OCI-LY7 (cell line): Measurements from ENCODE around the gene PARP14.

ENCODE experiments used
- CTCF ChIP-seq: fragments of 200-600 bp; sonication (generic); conservative IDR thresholded peaks from 2 replicates; pipeline ENCODE4 v1.5.1; 2014; ENCODE audit warnings: mild to moderate bottlenecking, antibody characterized with exemption, low read length, moderate library complexity, mixed read lengths
- EZH2phosphoT487 ChIP-seq: fragments of 200-600 bp; sonication (generic); IDR thresholded peaks from 2 replicates; pipeline ENCODE4 v1.6.1; 2018; ENCODE audit warnings: low read depth, borderline replicate concordance, mild to moderate bottlenecking, mixed run types, antibody characterized with exemption, low read length, moderate library complexity, mixed read lengths

GRCh38 chr3:122636697-122637096 lies 43.9 kb upstream of the PARP14 start:
- no peak for TF ChIP-seq CTCF
- no peak for TF ChIP-seq EZH2phosphoT487
